ENCODE measurements around the gene FMN1. TPM values are rescaled to one million over a fixed set of nuclear protein-coding genes. Genes with fewer than 3 reads are reported as not detected.

Gene FMN1
- total and polyA plus RNA-seq, 2 of the 13 experiments (the other 11 are each of a cell fraction or from before 2014, with no cell fraction given): 0.20 to 0.60 TPM

- Histone ChIP-seq H4K20me1 (ENCODE audit: insufficient read depth, low read length) (no peaks in the 10 kb centered on the region), H3K4me3 (replicated peaks in 1 of 3; ENCODE audit: insufficient read depth in 1 of 3, low read depth in 2 of 3, low read length in 3 of 3) (no peak overlapping the region), H3K4me1 (ENCODE audit: insufficient read depth, low read length) (peaks cover 17% of the 10 kb centered on the region), H3K36me3 (replicated peaks in 1 of 2; ENCODE audit: control insufficient read depth in 1 of 2, insufficient read depth in 2 of 2, low read length in 2 of 2) (no peaks in the 10 kb centered on the region), H3K4me2 (ENCODE audit: low read depth, low read length) (no peak overlapping the region), H3K27me3 (ENCODE audit: control insufficient read depth in 1 of 2, insufficient read depth in 2 of 2, low read length in 2 of 2) (no peaks in the 10 kb centered on the region; a peak in 1 of 5 replicates), H2AFZ (ENCODE audit: low read length) (no peak overlapping the region), H3K27ac (ENCODE audit: extremely low read length, insufficient read depth, low read length) (no peak overlapping the region), H3K9ac (ENCODE audit: insufficient read depth, low read depth, low read length) (no peak overlapping the region), H3K79me2 (ENCODE audit: insufficient read depth, low read length) (no peaks in the 10 kb centered on the region), H3K9me3 (ENCODE audit: low read length) (no peaks in the 10 kb centered on the region)
- TF ChIP-seq ATF1 (CRISPR knock-in tag; IDR thresholded peaks at IDR 0.05) (no peak), ZIK1 (CRISPR knock-in tag; IDR thresholded peaks at IDR 0.05; ENCODE audit: borderline replicate concordance, low read depth) (no peak), SALL1 (CRISPR knock-in tag; IDR thresholded peaks at IDR 0.05) (no peak), NR2F6 (IDR thresholded peaks at IDR 0.05) (no peak), NR2F6 (CRISPR knock-in tag; IDR thresholded peaks at IDR 0.05) (no peak), HOXA7 (CRISPR knock-in tag; IDR thresholded peaks at IDR 0.05) (no peak), ZBTB3 (CRISPR knock-in tag; IDR thresholded peaks at IDR 0.05; ENCODE audit: borderline replicate concordance, low read depth) (no peak), NR3C1 (CRISPR knock-in tag; IDR thresholded peaks at IDR 0.05) (no peak), KDM6A (CRISPR knock-in tag; IDR thresholded peaks at IDR 0.05; ENCODE audit: low read depth) (no peak), HNF4G (IDR thresholded peaks at IDR 0.05; ENCODE audit: borderline replicate concordance, low read depth, low read length) (no peak), HNF4G (CRISPR knock-in tag; IDR thresholded peaks at IDR 0.05; ENCODE audit: borderline replicate concordance, low read depth) (no peak), SOX5 (CRISPR knock-in tag; IDR thresholded peaks at IDR 0.05; ENCODE audit: borderline replicate concordance) (no peak), KDM2A (CRISPR knock-in tag; IDR thresholded peaks at IDR 0.05; ENCODE audit: borderline replicate concordance, low read depth) (no peak), ADNP (CRISPR knock-in tag; IDR thresholded peaks at IDR 0.05) (no peak), ZNF451 (CRISPR knock-in tag; IDR thresholded peaks at IDR 0.05) (no peak), GTF3A (CRISPR knock-in tag; conservative IDR thresholded peaks at IDR 0.05) (no peak), FOXO4 (CRISPR knock-in tag; conservative IDR thresholded peaks at IDR 0.05) (no peak), BRD4 (CRISPR knock-in tag; IDR thresholded peaks at IDR 0.05) (no peak), RAD21 (CRISPR knock-in tag; IDR thresholded peaks at IDR 0.05) (no peak), ZNF567 (CRISPR knock-in tag; IDR thresholded peaks at IDR 0.05; ENCODE audit: borderline replicate concordance) (no peak), RXRB (CRISPR knock-in tag; IDR thresholded peaks at IDR 0.05; ENCODE audit: borderline replicate concordance) (no peak)
- ChIA-PET POLR2A (no interaction called here), CTCF (ENCODE audit: low intra/inter-chr PET ratio, low total read pairs) (no interaction called here)
- 65% methylated on average over 6 of the region's 6 CpGs for WGBS (ENCODE audit: low lambda C conversion rate)
- no peak for ATAC-seq
- BruUV-seq (replicated peaks): no TSS peak
- intact Hi-C loops (cut with micrococcal nuclease; ENCODE audit: unreplicated experiment): loop anchor here (10.0 kb wide), 1 partner anchor 153 kb away; no protein-coding TSS in a partner anchor
- FAIRE-seq: no peak
- in situ Hi-C loops (cut with HindIII; ENCODE audit: extremely low pct_ligation_motif_present, low pct_unique_long_range_greater_than_20kb): loop anchor here (10.0 kb wide), 1 partner anchor 113 kb away; no protein-coding TSS in a partner anchor
- DNase-seq (ENCODE audit: low spot score): no peak
Observed at GRCh38 chr15:32842081-32842480, 352.4 kb downstream of the FMN1 start.

Measured in HepG2 (cell line).